Activated T-cell treated with anti-CD3 and anti-CD28 coated beads for 48 hours (primary cell): ENCODE measurements around the gene OLFML2A.
"Not testable (repeated sequence)": the region's sequence is repeated elsewhere in the genome, so short reads cannot be mapped to it uniquely, and the experiment has no call there.

ENCODE experiments used
- DNase-seq: peaks from one replicate; pipeline ENCODE4 v3.0.0-alpha.2; 2020; ENCODE audit warnings: low read depth

The OLFML2A gene

DNA sequence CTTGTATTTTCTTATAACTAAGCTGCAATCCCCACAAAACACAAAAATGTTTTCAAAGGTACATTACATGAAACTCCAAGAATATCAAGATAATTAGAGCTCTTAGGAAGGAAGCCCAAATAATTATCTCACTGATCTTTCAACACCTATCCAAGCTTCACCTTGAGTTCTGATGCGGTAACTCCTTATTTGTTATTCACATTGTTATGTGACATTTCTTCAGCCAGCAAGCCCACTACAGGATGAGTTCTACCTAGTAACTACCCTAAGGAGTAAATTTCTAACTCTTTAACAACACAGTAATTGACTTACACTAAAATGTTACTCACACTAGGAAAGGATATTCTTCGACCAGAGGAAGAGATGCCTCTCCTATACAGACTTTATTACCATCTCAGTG lies 15.7 kb upstream of the OLFML2A start:
- DNase-seq: no peak

DNA sequence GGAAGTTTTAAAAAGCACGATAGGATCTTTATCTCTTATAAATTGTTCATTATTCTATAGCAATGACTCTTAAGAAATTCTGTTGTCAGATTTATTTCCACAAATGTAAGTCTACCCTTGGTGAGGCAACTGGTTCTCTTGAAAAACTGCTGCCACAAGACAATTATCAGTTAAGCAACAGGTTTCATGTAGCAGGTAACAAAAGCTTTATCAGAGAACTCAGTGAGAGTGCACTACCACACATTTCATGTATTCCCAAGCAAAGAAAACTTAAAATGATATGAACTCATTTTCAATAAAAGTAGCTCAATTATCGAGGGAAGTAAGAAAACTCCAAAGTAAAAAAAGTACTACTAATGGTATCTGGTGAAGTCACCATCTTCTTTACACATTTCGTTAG lies 15.2 kb upstream of the OLFML2A start:
- no peak for DNase-seq

DNA sequence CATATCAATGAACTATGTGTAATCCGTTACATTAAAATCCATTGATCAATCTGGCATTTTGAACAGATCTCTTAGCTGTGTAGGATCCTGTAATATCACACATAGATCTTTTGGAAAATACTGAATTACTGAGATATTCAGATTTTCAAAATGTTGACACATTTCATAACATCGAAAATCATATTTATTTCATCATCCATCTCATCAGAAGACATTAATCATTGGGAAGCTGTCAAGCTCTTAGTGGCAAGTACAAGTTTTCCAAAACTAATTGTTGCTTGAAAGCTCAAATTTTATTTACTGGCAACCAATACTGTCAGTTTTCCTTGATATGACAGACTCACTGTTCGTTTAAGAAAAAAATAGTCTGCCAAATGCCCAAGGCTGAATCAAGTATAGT lies 14.3 kb upstream of the OLFML2A start:
- no peak for DNase-seq

DNA sequence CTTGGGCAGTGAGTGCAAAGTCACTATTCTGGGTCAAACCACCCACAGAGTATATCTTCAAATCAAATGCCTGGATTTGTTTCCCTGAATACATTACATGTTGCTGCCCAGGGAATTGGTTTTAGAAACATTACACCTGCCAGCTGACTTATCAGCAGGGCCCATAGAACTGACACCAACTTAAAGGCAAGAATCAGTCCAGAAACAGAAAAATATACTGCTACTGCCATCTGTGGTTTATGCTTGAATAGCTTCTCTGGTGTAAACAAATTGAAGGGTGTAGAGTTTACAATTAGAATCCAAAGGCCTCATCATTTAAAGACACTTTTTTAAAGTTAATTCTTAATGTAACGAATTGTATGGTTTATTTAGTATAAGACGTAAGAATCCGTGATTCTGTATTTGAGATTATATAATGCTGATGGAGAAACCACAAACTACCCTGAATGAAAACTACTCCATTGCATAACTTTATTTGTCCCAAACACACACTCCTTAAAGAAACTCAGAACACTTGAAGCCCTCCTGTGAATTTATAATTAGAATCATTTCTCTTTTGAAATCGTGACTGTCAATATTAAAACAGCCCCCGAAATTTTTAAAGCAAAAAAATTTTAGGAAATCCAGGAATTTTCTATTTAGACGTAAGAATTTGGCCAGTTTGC lies 12.0 kb upstream of the OLFML2A start:
- DNase-seq: no peak

DNA sequence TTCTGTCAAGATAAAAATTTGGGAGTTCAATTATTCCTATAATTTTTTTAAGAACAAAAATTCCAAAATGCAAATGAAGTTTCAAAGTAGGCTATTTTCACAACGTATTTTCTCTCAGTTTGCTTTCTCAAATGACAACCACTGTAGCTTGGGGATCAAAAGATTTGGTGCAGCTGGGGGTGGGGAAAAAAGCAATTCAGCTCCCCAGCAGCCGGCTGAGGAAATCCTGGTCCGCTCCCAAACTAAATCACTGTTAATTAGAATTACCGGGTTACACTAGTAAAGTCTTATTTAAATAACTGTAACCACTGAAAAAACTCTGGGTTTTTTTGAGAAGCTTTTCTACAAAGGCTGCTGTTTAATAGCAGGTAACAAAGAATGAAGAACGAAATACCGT lies 11.5 kb upstream of the OLFML2A start:
- no peak for DNase-seq

DNA sequence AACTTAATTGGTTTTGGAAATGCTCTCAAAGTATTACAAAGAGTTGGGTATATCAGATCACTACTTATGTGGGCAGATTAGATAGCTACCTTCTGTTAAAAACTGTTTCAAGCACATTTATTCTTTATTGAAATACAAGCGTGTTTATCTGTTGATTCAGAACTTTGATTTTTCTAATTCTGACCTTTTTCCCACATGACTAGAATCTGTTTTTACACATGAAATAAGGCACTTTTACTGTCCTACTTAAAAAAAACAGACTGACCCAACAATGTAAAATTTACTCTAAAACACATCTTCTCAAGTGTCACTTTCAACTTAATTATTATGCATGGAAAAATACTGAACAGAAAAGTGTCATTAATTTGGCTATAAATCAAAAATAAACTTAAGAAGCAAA lies 10.6 kb upstream of the OLFML2A start:
- DNase-seq: no peak

DNA sequence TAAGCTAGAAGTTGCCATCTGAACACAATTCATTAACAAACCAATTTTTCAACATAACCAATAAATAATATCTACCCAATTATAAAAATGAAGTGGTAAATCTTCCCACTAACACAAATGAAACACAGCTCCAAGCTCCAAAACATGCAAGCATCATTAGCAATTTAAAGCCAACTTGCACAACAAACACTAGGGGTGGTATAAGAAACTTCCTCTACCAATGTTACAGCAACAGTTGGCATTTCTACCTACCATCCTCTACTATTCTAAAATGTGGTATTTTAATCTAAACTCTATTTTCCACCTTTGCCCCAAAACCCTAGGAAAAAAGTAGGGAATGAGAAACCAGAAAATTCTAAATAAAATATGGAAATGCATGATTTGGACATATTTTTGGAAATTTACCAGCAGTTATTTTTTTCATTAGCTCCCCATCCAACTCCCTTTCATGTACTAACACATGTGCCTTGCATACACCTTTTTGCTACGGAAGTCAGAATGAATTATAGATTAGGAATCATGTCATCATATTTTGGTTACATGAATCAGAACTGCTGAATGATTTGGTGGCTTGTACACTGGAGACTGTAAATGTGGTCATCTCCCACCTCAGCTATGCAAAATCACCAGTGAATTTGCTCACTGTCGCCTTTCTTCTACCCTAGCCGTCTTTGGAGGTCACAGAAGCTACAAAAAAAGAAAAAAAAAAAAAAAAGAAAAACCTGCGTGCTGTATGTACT lies 9.9 kb upstream of the OLFML2A start:
- no peak for DNase-seq

DNA sequence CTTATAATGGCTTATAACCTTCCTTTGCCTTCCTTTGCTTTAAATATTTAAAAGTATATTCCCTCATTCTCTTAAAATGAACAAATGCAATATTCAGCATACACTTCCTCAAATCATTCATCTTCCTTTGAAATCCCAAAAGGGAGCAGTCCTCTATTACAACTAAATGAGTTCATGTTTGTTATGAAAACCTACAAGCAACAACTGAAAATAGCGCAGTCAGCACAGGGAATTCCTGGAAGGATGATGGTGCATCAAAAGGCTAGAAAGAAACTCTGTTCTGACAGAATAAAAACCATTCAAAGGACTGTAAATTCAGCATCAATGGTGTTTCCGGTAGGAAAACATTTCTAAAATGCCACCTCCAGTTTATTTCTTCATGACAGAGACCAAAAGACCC lies 9.1 kb upstream of the OLFML2A start:
- DNase-seq: no peak

DNA sequence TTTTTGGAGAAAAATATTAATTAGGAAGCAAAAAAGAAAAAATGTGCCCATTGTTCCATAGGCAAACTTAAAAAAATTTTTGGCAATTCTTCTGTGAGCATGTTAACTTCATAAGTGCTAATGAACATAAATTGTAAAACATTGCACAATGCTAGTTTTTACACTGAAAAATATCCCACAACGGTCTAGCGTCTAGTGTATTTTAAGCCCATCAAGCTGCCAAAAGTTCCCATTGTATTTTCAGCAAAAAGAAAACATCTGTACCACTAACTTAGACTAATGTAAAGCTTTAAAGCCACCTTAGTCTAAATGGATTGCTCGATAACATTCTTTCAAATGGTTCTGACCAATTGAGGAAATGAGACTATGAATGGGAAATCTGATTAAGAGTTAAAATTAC lies 8.6 kb upstream of the OLFML2A start:
- DNase-seq: no peak

DNA sequence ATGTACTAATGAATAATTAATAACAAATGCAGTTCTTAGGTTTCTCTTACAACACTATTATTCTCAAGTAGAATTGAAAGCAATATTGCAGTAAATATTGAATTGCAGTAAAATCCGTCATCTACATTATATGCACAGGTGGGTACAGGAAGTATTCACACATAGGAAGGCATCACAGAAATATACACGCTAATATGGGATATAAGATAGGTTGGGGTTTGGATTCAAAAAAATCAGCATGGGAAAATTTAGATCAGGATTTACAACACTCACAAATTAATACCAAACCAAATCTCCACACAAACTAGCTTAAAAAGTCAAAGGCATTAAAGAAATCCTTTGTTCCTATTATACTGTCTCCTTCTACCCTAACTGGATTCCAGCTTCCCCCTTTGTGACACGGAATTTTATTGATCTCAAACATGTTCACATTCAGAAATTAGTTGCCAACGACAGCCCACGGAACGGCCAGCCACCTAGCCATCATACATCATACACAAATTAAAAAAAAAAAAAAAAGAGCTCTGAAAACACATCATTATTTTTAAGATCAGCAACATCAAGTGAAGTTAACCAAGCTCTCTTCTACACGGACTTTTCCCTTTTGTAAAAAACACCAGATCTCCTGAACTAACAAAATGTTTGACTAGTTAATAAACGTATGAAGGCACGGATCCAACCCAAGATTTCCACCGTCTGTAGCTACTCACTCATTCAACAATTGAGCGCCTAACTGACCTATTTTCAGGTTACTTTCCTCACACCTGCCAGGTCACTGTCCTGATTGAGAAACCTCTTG lies 8.0 kb upstream of the OLFML2A start:
- no peak for DNase-seq

DNA sequence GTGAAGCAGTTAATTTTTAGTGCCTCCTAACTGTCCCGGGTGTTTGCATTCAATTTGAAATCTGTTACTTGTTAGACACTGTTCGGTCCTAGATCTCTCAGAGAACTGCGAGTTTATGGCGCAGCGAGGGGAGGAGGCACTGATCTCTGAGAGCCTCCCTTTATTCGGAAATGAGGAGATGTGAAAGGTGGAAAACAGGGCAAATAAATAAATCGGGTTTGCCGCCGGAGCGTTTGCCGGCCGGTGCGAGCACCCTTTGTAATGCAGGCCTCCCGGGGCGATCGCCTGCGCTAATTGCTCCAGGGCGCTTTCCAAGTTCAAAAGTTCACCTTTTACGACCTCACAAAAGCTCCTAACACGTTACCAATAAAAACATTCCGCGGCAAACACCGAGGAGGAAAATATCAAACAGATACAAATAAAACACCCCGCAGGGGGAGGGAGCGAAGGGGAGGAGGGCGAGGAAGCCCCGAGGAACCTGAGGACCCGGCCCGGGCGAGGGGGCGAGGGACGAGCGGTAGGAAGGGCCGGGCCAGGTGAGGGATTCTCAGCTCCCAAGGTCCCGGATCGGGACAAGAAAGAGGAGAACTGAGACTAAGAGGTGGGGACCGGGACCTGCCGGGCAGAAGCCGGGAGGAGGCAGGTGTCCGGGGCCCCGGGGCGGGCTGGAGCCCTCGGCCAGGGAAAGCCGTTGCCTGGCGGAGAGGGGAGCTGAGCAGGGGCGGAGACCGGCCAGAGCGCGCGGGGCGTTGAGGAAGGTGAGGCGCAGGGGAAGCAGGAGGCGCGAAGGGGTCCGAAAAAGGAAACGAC lies 7.2 kb upstream of the OLFML2A start:
- no peak for DNase-seq

DNA sequence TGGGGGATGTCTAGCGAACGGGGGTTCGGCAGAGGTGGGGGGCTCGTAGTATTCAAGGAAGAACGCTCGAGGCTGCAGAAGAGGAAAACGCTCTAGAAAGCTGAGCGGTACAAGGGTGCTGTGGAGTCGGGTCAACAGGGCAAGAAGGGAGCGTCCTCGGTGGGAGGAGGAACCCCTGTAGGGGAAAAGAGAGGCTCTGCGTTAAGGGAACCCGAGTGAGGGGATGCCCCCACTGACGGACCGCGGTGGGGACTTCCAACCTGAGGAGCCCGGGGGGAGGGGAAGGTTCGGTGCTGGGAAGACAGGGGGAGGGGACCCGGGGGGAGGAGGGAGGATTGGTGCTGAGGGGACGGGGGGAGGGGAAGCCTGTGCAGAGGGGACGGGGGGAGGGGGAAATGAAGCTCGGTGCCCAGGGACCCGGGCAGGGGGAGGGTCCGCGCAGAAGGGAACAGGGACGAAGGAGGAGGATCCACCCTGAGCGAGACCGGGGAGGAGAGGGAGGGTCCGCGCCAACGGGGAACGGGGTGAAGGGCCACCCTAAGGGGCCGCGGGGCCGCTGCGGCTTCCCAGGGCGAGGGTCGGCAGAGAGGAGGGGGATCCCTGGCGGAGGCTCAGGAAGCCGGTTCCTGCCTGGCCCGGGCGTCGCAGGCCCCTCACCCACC lies 6.4 kb upstream of the OLFML2A start:
- no peak for DNase-seq

DNA sequence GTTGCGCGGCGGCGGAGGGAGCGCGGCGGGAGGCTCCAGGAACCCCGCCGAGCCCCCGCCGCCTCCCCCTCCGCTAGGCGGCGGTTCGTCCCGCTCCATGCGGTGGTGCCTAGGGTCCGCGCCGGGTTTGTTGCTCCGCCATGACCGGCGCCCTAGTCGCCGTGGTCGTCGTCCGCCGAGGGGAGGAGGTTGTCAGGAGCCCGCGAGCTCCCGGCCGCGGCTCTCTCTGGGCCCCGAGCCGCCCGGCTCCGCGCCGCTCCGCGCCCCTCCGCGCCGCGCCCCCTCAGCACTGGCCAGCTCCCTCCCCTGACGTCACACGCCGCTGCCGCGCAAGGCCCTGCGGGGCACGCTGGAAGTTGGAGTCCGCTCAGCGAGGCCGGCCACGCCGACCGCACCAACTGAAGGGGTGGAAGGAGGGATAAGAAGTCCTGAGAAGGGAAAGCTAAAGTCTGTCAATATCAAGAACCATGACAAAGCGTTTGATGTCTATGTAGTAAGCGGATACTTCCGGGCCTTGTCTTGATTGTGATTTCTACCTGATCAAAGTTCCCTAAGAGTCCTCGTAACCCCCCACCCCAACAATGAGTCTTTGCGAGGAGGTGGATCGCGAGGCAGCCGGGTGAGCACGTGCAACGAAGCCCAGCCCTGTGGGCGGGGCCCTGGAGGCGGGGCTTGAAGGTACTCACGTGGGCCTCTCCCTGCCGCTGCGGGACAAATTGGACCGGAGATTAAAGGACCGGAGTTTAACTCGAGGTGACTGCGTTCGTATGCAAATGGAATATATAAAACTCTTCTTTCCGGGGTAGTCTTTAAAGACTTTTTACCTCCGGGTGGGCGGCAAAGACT lies 5.7 kb upstream of the OLFML2A start, which contains the start of gene NR6A1:
TSS of gene NR6A1 (minus strand) at position 291 of the 846 bp plus-strand sequence.
- DNase-seq: peak; percentile 94

DNA sequence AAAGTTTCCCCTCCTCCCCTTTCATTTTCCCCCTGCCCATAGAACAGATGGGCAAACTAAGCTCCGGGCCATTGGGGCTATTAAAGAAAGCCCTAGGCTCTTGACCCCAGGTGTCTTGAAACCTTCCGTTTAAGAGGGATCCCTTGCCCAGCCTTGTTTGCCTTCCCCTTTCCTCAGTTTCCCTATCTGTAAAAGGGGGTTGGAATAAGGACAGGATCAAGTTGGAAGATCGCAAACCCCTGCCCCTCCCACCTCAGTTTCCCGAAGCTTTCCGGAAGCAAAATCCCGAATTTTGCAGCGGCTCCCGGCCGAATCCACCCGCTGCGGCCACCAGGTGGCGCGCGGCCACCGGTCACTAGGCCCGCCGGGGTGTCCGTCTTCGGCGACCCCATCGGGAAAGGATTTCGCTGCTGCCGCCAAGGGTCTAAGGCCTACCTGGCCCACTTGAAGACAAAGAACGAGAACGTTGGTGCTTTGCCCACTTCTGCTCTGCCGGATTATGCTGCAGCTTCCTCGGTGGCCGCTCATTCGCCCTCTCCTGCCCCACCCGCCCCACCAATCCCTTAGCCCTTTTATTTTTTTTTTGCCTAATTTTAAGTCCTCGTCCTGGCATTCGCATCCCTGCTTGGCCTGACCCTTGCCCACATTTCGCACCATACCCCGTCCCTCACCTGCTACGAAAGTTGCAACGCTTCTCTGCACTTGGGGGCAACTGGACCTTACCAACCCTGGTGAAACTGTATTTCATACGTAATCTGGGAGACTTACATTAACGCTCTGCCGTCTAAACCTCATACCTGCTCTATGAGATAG lies 4.9 kb upstream of the OLFML2A start:
- no peak for DNase-seq

DNA sequence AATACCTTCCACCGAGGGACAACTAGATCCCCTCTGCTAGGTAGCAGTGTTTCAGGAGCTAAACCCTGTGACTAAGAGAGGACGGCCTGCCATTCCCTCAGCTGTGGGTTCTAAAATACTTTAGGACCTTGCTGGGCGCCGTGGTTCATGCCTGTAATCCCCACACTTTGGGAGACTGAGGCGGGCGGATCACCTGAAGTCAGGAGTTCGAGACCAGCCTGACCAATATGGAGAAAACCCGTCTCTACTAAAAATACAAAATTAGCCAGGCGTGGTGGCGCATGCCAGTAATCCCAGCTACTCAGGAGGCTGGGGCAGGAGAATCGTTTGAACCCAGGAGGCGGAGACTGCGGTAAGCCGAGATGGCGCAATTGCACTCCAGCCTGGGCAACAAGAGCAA lies 4.1 kb upstream of the OLFML2A start:
- DNase-seq: not testable (repeated sequence)

DNA sequence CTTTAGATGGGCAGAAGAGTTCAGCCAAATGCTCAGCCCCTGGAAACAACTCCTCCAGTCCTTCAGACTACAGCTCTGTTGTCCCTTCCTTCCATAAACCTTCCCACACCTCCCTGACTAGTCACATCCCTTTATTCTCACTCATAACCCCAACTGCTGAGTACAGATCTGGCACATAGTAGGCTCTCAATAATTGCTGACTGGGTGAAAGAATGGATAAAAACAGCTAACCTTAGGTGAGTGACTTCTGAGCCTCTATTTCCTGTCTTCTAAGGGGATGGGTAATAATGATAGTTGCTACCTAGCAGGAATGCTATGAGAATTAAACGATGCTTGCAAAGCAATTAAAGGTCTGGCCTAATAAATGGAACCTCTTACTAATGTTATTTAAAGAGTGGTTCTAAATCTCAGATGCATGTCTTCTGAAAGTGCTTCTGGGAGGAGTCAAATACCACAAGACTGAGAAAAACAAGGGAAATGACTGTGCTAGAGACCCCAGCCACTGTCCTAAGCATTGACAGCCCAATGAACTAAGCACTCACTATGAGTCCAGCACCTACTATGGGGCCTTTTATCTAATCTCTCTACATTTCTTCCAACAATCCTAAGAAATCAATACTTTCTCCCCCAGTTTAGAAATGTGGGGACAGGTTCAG lies 3.3 kb upstream of the OLFML2A start:
- no peak for DNase-seq

DNA sequence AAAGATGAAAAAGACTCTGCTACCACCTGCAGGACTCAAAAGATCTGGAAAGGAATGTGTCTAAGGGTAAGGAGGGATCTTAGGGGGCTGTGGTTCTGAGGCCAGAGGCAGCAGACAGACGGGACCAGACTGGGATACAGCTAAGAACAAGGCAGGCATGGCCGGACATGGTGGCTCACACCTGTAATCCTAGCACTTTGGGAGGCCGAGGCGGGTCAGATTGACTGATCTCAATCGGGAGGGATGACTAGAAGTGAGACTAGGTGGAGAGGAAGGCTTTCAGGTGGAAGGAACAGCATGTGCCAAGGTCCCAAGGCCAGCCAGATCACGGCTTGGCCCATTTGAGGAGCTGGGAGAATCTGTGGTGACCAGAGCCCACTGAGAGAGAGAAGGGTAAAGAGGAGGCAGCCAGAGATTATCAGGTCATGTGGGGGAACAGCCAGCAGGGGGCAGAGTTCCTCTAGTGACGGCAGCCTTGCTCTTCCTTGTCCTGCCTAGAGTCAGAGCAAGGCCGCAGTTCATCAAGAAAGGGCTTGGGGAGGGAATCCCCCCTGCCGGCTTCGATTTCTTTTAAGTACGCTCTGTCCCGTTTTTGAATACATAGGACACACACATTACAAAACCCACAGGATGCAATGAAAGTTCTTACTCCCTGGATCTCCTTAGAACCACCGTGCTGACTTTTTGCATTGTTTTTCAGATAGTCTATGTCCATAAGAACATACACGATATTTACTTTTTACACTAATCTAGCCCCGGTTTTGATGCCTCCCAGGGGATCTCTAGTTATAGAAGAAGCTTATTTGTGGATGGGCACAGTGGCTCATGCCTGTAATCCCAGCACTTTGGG lies 2.6 kb upstream of the OLFML2A start:
- DNase-seq: peak; percentile 81

DNA sequence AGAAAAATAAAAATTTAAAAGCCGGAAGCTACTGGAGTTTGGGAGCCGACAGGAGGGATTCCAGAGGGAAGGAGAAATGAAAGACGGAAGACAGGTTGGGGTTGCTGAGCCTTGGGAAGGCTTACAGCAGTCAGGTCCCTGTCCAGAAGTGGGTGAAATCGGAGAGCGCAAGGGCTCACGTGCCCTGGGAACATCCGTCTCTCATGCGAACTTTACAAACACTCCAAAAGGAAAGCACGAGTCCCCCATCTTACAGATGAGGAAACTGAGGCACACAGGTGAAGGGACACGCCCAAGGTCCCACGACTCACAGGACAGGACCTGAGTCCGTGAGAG lies 347 bp upstream of the OLFML2A start:
- DNase-seq: no peak
